GM18951 (cell line): ENCODE measurements around the gene FAIM.

ENCODE experiments used
- POLR2A ChIP-seq: IDR thresholded peaks from 4 replicates; pipeline ENCODE4 v1.6.1; 2011; ENCODE audit warnings: mild to moderate bottlenecking; ENCODE audit not compliant: insufficient read length, insufficient read depth; ENCODE audit errors: extremely low read depth
- in situ Hi-C: fragments of 300-500 bp; cut with MboI; formaldehyde crosslinking; loops from one replicate; pipeline ENCODE4 v1.12.0; 2022; ENCODE audit warnings: low sequenced_read_pairs, mixed read lengths, inconsistent platforms; ENCODE audit not compliant: unreplicated experiment

The FAIM gene

DNA sequence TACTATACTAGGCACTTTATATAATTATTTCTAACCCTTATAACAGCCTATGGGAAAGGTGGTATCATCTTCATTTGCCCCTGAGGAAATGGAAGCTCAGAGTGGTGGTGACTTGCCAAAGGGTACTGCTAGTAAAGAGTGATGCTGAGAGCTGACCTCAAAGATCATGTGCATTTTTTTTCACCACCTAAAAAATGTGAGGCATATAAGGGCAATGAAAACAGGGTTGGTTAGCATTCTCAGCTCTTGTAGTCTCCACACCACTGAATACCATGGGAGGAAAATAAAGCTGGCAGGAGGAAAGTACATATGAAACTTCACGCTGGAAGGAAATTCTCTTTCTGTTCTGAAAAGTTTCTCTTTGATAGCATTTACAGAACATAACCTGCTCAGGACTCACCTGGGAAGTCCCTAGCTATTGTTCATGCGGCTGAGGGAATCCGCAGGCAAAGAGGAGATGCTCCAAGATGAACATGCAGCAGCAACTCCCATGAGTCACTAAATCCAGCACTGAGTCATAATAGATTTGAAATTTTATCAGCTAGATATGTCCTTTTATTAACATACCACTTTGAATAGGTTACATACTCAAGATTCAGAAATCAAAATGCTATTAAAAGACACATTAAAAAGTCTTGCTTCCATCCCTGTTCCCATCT lies 17.3 kb downstream of the FAIM start:
- no peak for TF ChIP-seq POLR2A
- in situ Hi-C loops: no loop called here

DNA sequence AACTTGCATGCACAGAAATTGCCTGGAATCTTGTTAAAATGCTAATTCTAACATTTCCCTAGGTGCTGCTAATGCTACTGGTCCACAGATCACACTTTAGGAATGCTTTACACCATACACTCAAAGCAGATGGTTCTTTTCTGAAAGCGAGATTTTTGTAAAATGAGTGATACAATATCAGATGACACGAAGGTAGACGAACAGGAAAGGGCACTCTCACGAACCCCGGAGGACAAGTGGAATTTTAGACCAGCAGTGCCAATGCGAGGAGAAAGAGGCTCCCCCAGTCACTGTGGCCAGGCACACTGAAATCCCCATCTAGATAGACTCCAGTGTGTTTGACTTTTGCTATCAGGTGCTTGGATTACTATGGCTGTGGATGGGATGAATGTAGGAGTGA lies 21.0 kb downstream of the FAIM start:
- in situ Hi-C loops: no loop called here
- TF ChIP-seq POLR2A: no peak

DNA sequence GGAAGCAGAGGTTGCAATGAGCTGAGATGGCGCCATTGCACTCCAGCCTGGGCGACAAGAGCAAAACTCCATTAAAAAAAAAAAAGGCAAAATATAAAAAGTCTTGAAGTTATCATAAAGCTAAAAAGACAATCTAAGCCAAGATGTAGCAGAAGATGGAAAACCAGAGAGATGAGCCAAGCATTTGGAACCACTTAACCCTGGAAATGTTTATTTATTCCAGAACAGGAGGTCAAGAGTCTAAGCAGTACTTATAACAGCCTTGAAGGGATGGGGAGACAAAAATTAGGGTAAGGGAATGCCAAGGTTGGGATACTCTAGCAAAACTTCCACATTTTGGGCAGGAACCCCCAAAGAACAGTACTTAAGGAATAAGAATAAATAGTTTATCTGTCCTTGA lies 30.1 kb downstream of the FAIM start:
- in situ Hi-C loops: no loop called here
- TF ChIP-seq POLR2A: no peak

DNA sequence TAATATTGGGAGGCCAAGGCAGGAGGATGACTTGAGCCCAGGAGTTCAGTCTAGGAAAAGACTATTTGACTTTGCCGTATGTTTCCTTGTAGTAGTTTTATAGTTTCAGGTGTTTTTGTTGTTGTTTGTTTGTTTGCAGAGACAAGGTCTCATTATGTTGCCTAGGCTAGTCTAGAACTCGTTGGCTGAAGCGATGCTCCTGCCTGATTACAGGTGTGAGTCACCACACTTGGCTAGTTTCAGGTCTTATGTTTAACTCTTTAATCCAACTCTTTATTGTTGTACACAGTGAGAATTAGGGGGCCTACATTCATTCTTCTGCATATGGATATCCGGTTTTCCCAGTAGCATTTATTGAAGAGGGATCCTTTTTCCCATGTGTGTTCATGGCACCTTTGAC lies 32.0 kb downstream of the FAIM start:
- no peak for TF ChIP-seq POLR2A
- in situ Hi-C loops: no loop called here

DNA sequence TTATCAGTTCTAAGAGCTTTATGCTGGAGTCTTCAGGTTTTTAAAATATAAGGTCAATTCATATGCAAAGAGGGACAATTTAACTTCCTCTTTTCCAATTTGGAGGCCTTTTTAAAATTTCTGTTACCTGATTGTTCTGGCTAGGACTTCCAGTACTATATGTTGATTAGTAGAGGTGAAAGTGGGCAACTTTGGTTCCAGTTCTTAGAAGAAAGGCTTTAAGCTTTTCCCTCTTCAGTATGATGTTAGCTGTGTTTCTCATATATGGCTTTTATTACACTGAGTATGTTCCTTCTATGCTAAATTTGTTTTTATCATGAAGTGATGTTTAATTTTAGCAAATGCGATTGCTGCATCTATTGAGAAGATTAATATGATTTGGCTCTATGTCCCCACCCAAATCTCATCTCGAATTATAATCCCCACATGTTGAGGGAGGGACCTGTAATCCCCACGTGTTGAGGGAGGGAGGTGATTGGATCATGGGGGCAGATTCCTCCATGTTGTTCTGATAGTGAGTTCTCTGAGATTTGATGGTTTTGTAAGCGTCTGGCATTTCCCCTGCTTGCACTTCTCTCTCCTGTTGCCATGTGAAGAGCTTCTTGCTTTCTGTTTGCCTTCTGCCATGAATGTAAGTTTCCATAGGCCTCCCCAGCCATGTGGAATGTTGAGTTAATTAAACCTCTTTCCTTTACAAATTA lies 33.8 kb downstream of the FAIM start:
- TF ChIP-seq POLR2A: no peak
- in situ Hi-C loops: no loop called here

DNA sequence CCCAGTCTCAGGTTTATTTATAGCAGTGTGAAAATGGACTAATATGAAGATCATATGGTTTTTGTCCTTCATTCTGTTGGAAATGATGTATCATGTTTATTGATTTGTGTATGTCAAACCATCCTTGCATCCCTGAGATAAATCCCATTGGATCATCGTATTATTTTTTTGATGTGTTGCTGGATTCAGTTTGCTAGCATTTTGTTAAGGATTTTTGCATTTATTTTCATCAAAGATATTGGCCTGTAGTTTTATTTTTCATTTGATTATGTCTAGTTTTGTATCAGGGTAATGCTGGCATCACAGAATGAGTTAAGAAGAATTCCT lies 34.3 kb downstream of the FAIM start:
- in situ Hi-C loops: no loop called here

DNA sequence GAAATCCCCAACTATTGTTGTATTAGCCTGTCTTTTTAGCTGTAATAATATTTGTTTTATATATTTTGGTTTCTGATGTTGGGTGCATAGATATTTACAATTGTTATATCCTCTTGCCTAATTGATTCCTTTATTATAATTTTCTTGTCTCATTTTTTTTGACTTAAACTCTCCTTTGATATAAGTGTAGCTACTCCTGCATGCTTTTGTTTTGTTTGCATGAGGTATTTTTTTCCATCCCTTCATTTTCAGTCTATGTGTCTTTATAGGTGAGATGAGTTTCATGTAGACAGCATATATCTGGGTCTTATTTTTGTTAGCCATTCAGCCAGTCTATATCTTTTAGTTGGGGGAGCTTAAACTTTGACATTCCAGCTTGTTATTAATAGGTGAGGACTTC lies 37.4 kb downstream of the FAIM start:
- TF ChIP-seq POLR2A: no peak
- in situ Hi-C loops: no loop called here

More for the DNA sequence above, 34.3 kb downstream of the FAIM start:
- no peak for TF ChIP-seq POLR2A

DNA sequence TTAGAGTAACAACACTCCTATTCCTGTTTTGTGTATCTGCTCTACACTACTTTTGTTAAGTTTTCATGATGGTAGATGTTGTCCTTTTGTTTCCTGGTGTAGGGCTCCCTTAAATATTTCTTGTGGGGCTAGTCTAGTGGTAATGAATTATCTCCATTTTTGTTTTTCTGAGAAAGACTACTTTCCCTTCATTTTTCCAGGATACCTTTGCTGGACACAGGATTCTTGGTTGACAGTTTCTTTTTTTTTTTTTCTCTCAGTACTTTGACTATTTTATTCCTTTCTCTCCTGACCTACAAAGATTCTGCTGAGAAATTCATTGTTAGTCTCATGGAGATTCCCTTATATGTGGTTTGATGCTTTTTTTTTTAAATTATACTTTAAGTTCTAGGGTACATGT lies 37.9 kb downstream of the FAIM start:
- in situ Hi-C loops: no loop called here

DNA sequence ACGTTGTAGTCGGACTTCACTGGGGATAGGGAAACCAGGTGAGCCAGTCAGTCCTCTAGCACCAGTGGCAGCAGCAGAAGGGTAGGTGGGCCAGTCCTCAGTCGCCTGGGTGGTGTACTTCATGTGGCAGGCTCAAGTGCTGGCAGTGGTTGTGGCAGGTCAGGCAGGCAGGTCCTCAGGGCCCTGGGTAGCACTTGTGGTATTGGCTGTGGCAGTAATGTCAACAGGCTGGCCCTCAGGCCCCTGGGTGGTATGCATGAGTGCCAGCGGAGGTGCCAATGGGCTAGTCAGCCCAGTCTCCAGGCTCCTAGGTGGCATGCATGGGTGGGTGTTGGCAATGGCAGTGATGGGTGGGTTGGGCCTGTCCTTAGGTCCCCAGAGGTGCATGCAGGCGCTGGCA lies 40.6 kb downstream of the FAIM start:
- in situ Hi-C loops: no loop called here
- TF ChIP-seq POLR2A: no peak

More for the DNA sequence above, 37.9 kb downstream of the FAIM start:
- no peak for TF ChIP-seq POLR2A

DNA sequence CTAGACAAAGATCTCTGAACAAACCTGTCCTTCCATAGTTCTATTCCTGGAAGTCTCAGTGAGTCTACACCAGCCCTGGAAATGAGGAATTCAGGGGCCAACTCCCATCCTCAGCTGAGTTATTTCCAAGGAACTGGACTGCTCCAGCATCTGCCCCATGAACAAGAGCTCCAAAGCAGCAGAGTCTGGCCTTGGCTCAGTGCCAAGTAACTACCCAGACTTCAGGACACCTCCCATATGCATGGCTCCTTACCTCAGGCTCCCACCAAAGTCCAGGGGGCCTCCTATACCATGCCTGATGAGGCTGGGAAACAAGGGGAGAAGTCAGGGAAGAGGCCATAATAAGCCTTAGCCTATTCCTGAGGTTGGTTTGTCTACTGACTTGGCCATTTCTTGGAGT lies 45.0 kb downstream of the FAIM start:
- in situ Hi-C loops: no loop called here
- TF ChIP-seq POLR2A: no peak

DNA sequence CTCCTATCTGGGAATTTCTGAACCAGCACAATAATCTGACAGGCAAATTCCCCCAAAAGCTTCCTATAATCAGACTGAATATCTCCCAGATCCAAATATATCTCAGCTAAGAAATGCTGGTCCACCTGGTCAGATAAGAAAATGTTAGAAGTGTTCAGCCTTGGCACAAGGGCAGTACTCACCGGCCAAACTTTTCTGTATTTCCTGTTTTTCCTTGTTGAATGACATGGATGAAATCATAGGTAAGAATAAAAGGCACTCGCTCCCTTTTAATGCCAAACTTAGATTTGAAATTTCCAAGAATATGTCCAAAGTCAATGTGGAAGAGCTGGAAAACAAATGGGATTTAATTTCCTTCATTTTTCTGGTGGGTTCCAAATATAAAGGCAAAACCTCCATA lies 48.9 kb downstream of the FAIM start:
- in situ Hi-C loops: no loop called here
- no peak for TF ChIP-seq POLR2A

DNA sequence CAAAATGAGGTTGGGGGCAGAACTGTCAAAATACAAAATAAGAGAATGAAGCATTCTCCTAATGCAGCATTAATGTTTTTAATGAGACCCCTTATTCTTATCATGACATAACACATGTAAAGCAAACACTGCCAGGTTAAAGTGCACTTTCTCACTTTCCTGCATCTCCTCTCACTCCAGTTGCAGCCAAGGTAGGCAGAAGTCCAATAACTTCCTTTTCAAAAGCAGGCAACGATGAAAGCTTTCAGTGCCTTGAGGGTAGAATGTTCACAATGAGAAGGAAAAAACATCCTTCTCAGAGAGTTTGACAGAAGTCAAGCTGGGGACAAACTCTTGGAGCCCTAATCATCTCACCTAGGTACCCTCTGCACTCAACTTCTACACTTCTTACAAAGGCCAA lies 59.5 kb downstream of the FAIM start:
- TF ChIP-seq POLR2A: no peak
- in situ Hi-C loops: no loop called here

DNA sequence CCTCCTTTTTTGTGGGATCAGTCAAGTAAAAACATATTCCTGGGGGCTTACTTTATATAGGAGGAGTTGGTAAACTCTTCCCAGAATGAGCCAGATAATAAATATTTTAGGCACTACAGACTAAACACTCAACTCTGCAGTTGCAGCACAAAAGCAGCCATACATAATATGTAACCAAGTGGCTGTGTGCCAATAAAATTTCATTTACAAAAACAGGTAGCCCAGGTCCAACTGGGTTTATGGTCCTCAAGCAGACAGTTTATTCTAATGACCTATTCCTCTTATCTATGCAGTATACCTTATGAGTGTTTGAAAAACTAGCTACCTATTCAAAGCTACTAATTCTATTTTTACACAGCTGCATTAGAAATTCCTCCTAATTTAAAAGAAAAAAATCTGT lies 61.8 kb downstream of the FAIM start:
- TF ChIP-seq POLR2A: no peak
- in situ Hi-C loops: no loop called here
